Left lung (tissue), 10 donors: Measurements from ENCODE around the gene CNTROB. TPM values are rescaled to one million over a fixed set of nuclear protein-coding genes. Genes with fewer than 3 reads are reported as not detected.

ENCODE experiments used
- ATAC-seq: fragments of 200-7000 bp; cut with Tn5 transposase; one replicate; pipeline ENCODE4 v1.9.1; 2020; ENCODE audit warnings: moderate library complexity
- DNase-seq, 4 donors: peaks; one replicate each; pipeline ENCODE4 v3.0.0-alpha.2; 2013 to 2020
- H3K27ac ChIP-seq, 2 donors: fragments of 200-600 bp; sonication (generic) in 1 of 2; one replicate each; pipeline versions ENCODE4 v1.5.0 to v1.8.0; 2020 to 2021
- H3K27me3 ChIP-seq, 2 donors: fragments of 200-600 bp; sonication (generic) in 1 of 2; one replicate each; pipeline versions ENCODE4 v1.5.0 to v1.8.0; 2020 to 2021
- H3K36me3 ChIP-seq, 2 donors: fragments of 200-600 bp; sonication (generic) in 1 of 2; one replicate each; pipeline versions ENCODE4 v1.5.0 to v1.8.0; 2020 to 2021
- H3K4me1 ChIP-seq, 2 donors: fragments of 200-600 bp; one replicate each; pipeline ENCODE4 v1.8.0; 2021
- H3K4me3 ChIP-seq, 2 donors: fragments of 200-600 bp; sonication (generic) in 1 of 2; one replicate each; pipeline versions ENCODE4 v1.5.0 to v1.8.0; 2020 to 2021; ENCODE audit warnings: mild to moderate bottlenecking in 1 of 2
- H3K9me3 ChIP-seq, 2 donors: fragments of 200-600 bp; sonication (generic) in 1 of 2; one replicate each; pipeline versions ENCODE4 v1.5.0 to v1.8.0; 2020 to 2021
- CTCF ChIP-seq, 2 donors: fragments of 200-600 bp; sonication (generic) in 1 of 2; IDR thresholded peaks; one replicate each; pipeline versions ENCODE4 v1.5.0 to v1.8.0; 2021; ENCODE audit warnings: antibody characterized with exemption in 2 of 2
- intact Hi-C, 2 donors: fragments of 100-400 bp; cut with DNase I; formaldehyde crosslinking; loops; one replicate each; pipeline versions ENCODE4 v1.11.2 to v1.14.2; 2022
- polyA plus RNA-seq, 6 donors: library from polyadenylated mRNA; unstranded; fragments of 120-200 nt; gene quantifications; one replicate each; pipeline ENCODE4 v1.2.1, GENCODE V29; 2013; ENCODE audit not compliant: insufficient read length in 6 of 6
- total RNA-seq, 2 donors: library from RNA; stranded (reverse); fragmentation: NEBNext Ultra II Directional; extraction: Animal tissue kit (Norgen Biotek cat#: 25700); gene quantifications; one replicate each; pipeline ENCODE4 v1.2.1, GENCODE V29; 2021
- donor health status: DM: no; HTN: yes; CAD: no.
- donor health status: DM: no; HTN: no; CAD: no.

Gene CNTROB
- total and polyA plus RNA-seq, 8 donors: 38.2 to 87.5 (median 80.0) TPM

DNA sequence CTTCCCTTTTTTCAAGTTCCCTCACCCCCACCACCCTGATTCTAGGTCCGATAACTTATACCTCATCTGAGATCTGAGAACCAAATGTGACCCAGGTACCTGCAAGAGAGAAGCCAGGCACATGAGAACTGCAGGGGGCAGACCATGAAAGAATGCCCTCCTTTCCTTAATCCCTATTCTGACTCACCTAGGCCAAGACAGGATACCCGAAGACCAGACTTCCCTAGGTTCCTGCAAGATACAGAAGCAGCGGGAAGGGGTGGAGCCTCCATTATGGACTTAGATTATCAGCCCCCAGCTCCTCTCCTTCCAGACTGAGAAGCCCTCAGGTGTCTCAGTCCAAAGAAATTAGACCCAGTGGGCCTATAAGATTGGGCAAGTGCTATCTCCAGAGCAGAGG, 4.4 kb upstream of the CNTROB start:
- H3K27ac ChIP-seq: no peak overlapping the region
- no peaks in the 10 kb centered on the region for H3K27me3 ChIP-seq
- intact Hi-C loops: no loop called here
- no peak overlapping the region for H3K4me3 ChIP-seq
- DNase-seq (no peak), ATAC-seq (no peak)
- H3K9me3 ChIP-seq: no peaks in the 10 kb centered on the region
- TF ChIP-seq CTCF (IDR thresholded peaks at IDR 0.05): no peak
- H3K36me3 ChIP-seq: peaks cover 0 to 13% of the 10 kb centered on the region in 2 donors
- H3K4me1 ChIP-seq: peaks cover 10 to 26% of the 10 kb centered on the region in 2 donors

DNA sequence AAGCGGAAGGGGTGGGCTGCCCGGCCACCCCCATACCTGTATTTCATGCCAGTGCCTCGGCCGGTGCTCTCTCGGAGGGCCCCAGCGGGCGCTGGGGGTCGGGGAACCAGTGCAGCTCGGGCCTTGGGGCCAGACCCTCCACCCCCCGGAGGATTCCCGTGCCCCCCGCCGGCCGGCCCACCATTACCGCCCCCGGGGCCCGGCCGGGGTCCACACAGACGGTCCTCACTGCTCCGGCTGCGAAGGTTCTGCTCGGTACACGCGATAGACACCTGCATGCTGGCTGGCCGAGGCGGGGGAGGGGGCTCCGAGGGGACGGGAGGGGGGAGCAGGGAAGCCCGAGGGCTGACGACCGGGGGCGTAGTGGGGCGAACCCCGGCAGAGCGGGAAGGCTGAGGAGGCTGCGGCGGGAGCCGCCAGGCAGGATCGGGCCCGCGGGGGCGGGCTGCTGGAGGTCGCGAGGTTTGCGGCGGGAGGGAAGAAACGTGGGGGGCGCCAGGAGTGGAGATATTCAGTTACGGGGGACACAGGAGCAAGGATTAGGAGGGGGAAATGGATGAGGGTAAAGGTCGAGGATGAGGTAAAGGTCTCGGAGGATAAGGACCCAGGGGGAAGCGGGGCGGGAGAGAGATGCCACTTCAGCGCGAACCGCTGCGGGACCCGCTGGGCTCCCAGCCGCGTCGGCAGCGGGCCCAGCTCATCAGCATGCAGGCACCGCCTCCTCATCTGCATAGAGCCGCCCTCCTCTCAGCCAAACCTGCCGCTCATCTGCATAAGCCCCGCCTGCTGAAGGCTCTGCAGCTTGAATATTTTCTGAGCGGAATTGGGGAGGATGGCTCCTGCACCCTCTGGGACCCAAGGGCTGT, 2.6 kb upstream of the CNTROB start, which contains the start of gene KCNAB3:
KCNAB3 (minus strand) TSS at position 699 of the 866 bp plus-strand sequence; CDS start at position 278, 421 bp downstream.
- Histone ChIP-seq H3K27ac (no peak within 1 kb of the TSS), H3K4me3 (peak within 1 kb of the TSS in 1 of 2 donors; percentile 79), H3K36me3 (peaks cover 0 to 15% of the 10 kb centered on the region in 2 donors), H3K27me3 (no peaks in the 10 kb centered on the region), H3K4me1 (peaks cover 13 to 34% of the 10 kb centered on the region in 2 donors), H3K9me3 (no peaks in the 10 kb centered on the region)
- intact Hi-C loops: no loop called here
- no peak for TF ChIP-seq CTCF (IDR thresholded peaks at IDR 0.05)
- ATAC-seq (no peak), DNase-seq (peak; percentile 60 to 81 (median 74))

- ATAC-seq (no peak), DNase-seq (no peak)
- intact Hi-C loops: no loop called here
- H3K4me3 ChIP-seq: peak overlapping the region; percentile 77 to 79
- H3K27ac ChIP-seq: peak overlapping the region; percentile 49 to 91
- peaks cover 13 to 42% of the 10 kb centered on the region in 2 donors for H3K4me1 ChIP-seq
- no peaks in the 10 kb centered on the region for H3K9me3 ChIP-seq
- H3K27me3 ChIP-seq: no peaks in the 10 kb centered on the region
- peaks cover 0 to 30% of the 10 kb centered on the region in 2 donors for H3K36me3 ChIP-seq
- no peak for TF ChIP-seq CTCF (IDR thresholded peaks at IDR 0.05)
Observed at GRCh38 chr17:7930841-7931631, 970 bp upstream of the CNTROB start.

DNA sequence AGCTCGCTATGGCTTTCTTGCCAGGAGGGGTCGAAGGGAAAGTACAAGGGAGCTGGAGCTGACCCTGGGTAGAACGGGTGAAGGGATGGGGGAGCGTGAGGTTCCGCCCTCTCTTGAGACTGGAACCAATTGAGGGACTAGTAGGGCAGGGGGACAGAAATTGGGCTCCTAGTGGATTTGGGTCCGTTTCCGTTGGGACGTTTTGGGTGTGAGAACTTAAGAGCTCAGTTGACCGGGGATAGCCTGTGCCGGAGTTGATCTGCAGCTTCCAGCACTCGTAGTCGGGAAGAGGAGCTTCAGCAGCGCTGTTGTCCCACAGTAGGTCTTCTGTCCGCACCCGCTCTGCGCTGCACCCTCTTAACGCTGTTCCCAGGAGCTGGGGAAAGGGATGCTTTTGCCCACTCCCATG, 481 bp downstream of the CNTROB start:
- Histone ChIP-seq H3K9me3 (no peaks in the 10 kb centered on the region), H3K4me1 (peaks cover 13 to 42% of the 10 kb centered on the region in 2 donors), H3K4me3 (peak overlapping the region; percentile 77 to 79), H3K36me3 (peaks cover 0 to 44% of the 10 kb centered on the region in 2 donors), H3K27me3 (no peaks in the 10 kb centered on the region), H3K27ac (peak overlapping the region; percentile 65 to 91)
- intact Hi-C loops: no loop called here
- ATAC-seq: peak; percentile 51
- TF ChIP-seq CTCF (IDR thresholded peaks at IDR 0.05): no peak
- peak in 2 of 4 donors; percentile 45 to 53 for DNase-seq
